AML-193 (cell line): ENCODE data around the gene RASA1.

ENCODE experiments used
- DNase-seq, 2 experiments: peaks; one replicate each; lab custom pipeline; 2025; lab: John Stamatoyannopoulos, UW

RASA1 gene

DNA sequence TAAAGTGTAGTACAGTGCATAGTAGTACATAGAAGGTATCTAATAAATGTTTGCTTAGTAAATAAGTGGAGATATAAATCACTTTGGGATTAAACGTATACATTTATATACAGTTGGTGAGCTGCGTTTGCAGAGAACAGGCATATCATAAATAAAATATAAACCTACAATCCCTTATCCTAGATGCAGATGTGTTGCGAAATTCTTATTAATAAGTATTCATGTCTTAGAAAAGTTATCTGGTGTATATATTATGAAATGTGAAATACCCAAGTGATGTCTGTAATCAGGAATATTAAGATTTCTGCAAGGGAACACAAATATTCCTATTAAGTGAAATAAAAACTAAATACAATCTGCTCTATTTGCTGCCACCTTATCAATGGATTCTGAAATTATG, 136.2 kb downstream of the RASA1 start:
- DNase-seq: no peak

DNA sequence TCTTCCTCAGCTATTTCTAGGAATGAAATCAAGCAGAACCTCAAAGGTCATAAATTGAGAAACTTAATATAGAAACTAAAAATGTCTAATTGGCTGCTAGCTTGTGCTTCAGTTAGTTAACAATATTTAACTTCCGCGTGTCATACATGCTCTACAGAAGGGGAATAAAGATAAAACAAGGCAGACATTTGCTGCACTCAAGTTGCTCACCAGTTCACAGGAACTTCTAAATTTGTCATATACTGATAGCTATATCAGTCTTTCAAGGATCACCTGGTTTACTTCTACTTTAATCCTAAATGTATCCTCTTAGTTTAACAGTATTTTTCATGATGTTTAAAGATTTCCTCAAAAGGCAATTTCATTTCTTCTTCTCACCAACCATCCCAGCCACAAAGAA, 136.7 kb downstream of the RASA1 start:
- DNase-seq: no peak

DNA sequence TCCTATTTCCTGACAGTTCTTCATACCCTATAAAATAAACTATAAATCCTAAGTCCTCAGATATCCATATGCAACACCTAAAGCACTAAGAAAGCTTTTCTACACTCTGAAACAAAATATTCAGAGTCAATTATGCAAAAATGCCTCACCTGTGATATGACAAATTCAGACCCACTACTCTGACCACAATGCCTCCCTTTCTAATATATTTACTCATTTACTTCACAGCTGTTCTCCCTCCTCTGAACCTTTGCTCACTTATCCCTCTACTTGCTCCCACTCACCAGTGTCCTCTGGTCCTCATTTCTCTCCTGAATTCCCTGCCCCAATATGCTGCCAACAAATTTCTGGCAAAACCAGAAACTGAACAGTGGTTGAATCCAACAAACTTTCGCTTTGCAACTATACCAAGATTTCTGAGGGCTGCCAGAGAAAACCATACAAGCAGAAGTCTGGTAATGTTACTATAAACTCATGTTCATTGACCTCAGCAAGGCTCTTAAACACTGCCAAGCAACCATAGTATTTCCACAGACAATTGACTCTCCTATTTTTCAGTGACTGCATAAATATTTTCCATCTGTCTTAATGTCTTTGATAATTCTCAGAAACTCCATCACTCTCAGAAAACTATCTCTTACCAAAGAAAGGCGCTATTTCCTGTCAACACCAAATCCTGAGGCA, 137.9 kb downstream of the RASA1 start:
- DNase-seq: no peak

DNA sequence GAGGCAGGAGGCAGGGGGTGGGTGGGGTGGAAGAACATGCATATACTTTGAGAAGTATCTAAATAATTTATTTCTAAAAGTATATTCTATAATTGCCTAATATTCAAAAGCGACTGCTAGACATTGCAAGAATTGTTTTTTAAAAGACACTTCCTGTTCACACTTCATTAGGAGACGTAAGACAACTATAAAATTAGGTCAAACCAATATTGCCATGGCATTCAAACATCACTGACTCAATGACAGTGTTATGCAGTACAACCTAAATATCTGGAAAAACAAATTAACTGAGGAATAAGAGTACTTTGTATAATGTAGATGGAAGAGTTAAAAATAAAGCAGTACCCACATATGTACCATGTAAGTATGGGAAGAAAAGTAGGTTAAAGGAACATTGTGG, 140.5 kb downstream of the RASA1 start:
- DNase-seq: no peak

DNA sequence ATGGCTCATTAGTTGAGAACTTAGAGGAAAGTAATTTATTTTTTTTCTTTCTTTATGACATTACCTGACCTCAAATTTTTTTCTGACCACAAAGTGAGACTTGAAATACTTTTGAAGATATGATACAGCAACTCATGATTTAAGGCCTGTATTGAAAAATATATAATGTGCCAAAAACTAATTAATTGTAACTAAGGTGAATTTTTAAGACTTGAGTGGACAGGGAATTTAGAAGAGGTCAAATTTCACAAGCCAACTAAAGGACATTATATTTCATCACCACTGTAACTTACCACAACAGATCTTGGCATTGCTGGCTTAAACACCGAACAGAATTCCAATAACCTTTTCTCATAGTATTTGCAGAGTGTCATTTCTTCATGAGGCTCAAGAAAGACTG, 143.2 kb downstream of the RASA1 start:
- no peak for DNase-seq

DNA sequence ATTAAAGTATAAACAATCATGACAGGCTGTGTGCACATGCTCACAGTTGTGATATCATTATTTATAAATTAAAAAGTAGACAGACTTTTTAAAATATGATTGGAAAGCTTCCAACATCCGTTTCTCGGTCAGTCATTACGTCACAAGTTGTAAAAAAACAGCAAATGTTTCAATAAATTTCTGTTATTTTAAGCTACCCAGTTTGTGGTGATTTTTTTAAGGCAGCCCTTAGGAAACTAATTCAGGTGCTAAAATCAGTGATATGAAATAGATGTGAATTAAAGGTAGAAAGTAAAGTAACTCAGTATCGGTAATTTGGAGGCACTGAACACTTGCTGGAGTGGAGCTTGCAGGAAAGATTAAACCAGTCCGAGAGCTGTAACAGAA, 143.9 kb downstream of the RASA1 start:
- DNase-seq: no peak

DNA sequence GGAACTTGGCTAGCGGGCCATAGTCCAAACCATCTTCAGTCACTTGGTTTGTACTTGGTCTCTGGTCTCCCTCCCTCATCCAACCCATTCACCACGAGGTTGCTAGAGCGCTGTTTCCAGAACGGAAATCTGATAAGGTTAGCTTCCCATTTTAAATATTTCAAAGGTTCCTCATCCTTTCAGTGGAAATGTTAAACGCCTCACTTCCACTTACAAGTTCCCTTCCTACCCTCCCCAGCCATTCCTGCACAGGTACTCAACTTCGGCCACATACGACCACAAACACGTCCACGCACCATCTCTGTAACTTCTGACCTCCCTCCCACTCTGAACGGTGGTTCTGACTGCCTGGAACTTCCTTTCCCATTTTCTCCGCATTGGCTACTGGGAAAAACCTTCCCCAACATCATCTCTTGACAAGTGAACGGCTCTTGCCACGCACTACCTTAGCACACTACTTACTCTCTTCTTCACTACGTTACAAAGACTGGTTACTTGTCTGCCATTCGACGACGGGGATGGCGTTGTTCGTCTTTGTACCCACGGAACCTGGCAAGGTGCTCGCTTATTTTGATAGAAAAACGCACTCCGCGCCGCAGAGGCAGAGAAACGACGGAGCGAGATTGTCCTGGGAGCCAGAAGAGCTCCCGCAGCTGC, 144.4 kb downstream of the RASA1 start:
- DNase-seq: peak; percentile 34 to 38

DNA sequence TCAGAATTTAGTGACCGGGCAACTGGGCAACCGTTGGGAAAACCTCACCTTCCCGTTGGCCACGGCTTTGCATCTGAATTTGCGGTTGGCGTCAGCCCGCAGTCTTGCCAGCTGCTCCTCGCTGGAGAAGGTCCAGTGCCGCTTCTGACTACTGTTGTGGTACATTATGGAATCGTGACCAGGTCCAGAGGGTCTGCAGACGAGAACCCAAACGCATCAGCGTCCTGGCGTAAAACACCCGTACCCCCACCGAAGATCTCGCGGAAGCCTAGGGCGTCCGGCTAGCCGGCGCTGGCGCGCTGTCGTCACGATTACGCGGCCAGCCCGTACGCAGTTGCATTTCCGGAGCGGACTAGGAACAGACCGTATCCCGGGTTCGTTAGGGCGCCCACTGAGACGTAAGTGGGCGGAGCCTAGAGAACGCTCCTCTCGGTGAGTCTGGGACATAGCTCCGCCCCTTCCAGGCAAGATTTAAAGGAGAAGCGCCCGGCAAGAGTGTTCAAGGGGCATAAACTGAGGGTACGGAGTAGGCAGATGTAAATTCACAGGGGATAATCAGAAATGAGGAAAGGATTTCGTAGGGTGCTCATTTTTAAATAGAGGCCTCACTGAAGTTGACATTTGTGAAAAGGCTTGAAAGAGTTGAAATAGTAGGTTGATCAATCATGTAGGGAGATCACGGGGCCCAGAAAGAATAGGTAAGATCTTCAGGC, 145.1 kb downstream of the RASA1 start, which contains the start of gene CCNH:
Gene CCNH, minus strand, starts transcription at position 301 of the 713 bp plus-strand sequence. Its CDS starts 136 bp downstream, at position 165.
- peak; percentile 96 for DNase-seq

DNA sequence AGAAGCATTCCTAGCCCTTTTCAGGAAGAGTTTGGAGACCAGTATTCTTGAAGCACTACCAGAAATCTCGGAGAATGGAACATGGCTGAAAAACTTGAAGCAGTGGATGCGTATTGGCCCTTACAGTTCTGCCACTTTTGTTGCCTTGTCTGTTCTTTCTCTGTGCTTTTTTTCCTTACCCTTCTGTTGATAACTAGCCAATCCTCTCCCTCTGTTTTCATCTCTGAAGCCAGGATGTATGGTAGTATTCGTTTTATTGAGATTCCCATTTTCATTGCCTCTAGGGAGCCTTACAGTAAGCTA, 145.6 kb downstream of the RASA1 start:
- DNase-seq: peak; percentile 51 to 60

DNA sequence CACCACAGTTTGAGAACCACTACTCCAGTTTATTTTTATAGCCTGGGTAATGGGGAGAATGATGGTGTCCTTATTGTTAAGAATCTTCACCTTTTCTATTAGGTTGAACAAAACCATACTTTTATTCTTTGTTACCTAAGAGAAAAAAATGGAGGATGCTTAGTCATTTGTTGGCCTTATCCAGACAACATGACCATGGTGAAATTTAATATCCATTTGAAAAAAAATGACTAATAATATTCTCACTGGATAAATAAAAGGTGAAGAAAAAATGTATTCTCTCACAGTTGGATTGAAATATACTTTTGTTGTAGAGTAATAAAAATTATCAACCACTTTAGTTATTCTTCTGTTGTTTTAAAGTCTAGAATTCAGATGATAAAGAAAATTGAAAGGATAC, 150.8 kb downstream of the RASA1 start:
- DNase-seq: no peak

DNA sequence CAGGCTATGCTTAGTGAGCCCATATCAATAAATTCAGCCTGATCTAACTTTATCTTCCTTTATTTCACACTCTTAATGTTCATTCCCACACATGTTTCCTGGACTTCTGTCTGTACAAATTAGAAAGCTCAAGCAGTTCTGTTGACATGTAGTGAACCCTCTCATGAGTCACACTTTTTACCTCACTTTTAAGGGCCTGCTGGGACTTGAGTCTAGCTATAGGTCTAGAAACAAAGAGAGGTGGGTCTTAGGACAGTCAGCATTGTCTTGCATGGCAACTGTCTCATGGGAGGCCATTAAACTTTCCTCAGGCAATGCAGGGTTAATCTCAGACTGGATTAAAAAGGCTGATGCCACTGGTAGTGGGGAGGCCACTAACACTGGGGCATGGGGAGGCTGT, 153.6 kb downstream of the RASA1 start:
- no peak for DNase-seq

DNA sequence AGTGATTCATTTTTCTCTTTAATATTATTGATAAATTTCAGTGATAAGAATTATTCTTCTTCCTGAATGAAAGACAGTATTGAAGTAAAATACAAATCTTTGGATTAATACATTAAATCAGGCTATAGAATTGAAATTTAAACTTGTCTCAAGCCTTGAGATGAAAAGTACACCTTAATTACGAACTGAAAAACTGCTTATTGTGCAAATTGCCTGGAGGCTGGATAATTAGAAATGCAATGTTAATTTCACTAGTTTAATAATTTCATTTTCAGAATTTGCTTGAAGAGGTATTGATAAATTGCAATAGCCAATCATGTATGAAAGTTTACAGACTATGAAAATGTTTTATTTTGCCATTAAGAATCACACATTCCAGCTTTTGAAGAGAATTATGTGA, 156.1 kb downstream of the RASA1 start:
- DNase-seq: no peak

DNA sequence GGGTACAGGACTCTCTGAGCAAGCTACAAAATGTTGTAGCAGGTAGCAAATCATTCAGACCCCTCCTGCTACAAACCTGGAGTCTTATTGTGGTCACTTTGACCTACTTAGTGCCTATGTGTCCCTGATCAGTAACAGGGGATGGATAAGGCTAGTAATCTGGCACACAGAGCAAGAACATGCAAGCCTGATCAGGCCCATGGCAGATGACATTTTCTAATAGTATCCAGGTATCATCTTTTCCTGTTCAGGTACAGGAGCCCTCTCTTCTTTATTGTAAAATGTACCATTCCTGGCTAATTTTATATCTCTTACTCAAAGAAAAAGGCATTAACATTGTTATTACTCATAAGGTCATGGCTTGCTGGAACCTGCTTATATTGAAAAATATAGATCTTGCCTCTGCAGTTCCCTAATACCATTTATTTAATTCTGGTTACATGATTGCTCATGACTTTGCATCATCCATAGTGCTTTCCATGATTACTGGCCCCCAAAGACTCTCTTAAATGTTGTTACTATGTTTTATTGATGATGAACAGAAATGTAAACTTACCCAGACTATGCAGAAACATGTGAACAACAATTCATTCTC, 163.3 kb downstream of the RASA1 start:
- DNase-seq: no peak

DNA sequence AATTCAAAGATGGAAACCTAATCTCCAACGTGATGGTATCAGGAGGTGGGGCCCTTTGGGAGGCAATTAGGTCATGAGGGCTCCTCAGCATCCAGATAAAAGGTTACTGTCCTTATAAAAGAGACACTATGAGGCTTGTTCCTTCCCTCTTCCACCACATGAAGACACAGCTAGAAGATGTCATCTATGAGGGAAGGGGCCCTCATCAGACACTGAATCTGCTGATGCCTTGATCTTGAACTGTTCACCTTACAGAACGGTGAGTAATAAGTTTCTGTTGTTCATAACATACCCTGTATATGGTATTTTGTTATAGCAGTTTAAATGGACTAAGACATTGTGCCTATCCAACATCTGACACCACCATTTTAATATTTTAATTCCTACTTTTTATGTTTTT, 164.8 kb downstream of the RASA1 start:
- no peak for DNase-seq

DNA sequence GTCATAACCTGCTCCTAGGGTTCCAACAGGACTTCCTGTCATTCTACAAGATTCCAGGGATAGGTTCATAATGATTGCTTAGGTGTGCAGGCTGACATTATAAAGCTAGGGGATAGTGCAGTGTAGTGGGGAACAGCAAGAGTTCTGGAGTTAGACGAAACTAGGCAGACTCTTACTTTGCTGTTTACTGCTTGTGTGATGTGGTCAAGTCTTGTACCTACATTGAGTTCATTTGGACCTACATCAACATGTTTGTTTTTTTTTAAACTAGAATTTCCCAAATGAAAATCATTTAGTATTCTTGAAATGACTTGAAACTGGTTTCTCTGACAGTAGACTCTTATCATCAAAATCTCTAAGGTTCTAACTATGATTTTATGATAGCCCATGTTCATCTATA, 166.3 kb downstream of the RASA1 start:
- no peak for DNase-seq

DNA sequence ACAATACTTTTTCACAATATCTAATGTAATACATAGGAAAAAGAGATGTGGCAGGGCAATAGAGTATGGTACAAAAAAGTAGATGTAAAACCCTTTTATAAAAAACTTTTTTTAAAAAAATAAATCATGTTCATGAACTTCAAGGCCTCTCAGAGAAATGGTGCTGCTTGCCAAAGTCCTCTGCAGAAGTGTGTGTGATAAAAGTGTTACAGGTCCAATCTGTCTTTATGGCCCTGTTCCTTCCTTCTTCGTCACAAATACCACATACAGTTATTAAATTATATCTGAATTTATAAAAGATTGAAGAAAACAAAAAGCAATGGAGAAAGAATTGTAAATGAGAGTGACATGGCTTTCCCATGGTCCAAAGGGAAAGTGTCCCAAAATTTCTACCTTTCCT, 166.8 kb downstream of the RASA1 start:
- no peak for DNase-seq

DNA sequence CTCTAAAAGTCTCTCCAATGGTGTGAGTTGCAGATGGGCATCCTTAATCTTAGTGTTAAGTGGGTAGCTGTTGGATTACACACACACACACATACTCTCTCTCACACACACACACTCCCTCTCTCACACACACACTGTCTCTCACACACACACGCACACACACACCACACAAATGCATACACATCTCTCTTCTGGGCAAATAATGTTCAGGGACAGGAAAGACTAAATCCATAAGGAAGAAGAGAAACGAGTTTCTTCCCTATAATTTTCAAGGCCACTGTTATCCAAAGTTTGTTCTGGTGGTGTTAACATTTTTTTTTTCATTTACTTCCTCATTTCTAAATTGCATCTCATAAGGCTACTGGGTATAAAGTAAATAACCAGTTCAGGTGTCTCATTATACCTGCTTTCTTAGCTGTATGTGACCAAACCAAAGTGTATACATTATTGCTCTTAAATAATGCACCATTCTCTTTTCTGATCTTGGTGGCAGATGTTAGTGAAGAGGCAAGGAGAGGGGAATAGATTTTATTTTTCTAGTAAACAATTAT, 167.5 kb downstream of the RASA1 start:
- no peak for DNase-seq

DNA sequence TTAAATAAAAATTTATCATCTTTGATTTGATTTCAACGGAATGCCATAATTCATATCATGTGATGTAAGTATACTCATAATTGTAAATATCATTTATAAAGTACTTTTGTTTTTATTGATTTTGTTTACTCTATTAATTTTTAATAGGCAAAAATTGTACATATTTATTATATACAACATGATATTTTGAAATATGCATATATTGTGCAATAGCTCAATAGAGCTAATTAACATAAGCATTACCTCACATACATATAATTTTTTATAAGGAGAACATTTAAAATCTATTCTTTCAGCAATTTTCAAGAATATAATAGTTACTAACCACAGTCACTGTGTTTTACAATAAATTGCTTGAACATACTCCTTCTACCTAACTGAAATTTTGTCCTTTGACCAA, 170.0 kb downstream of the RASA1 start:
- no peak for DNase-seq

DNA sequence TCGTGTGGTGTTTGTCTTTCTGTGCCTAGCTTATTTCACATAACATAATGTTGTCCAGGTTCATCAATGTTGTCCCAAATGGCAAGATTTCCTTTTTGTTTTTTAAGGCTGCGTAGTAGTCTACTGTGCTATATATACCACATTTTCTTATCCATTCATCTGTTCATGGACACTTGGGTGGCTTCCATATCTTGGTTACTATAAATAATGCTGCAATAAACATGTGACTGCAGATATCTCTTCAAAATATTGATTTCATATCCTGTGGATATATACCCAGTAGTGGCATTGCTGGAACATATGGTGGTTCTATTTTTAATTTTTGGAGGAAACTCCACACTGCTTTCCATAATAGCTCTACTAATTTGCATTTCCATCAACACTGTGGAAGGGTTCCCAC, 170.5 kb downstream of the RASA1 start:
- no peak for DNase-seq
